SU-DHL-6 (cell line): Measurements from ENCODE around the gene OR52B2.

Source experiments
- CTCF ChIP-seq: fragments of 200-600 bp; sonication (generic); IDR thresholded peaks from one replicate; pipeline ENCODE4 v1.5.1; 2017; ENCODE audit warnings: antibody characterized with exemption, mild to moderate bottlenecking, low read length, moderate library complexity; ENCODE audit not compliant: insufficient read depth, poor library complexity, severe bottlenecking
- EZH2phosphoT487 ChIP-seq: fragments of 200-600 bp; sonication (generic), shearing (Covaris generic); conservative IDR thresholded peaks from 2 replicates; pipeline ENCODE4 v1.6.1; 2018; ENCODE audit warnings: mild to moderate bottlenecking, antibody characterized with exemption, low read length, moderate library complexity, mixed read lengths

GRCh38 chr11:6129635-6130034 is 40.5 kb downstream of the OR52B2 start:
- TF ChIP-seq EZH2phosphoT487 (no peak), CTCF (no peak)
